Trophoblast cell (in vitro differentiated cells and primary cell): Measurements from ENCODE around the gene NR1H2.
A peak's percentile ranks its signal among the peaks of the same experiment; 100 is the strongest.

Experiments
- DNase-seq, 2 donors: peaks; one replicate each; pipeline ENCODE4 v3.0.0-alpha.2; 2016
- H2AFZ ChIP-seq: 2 replicates; pipeline ENCODE4 v1.6.1; 2013; ENCODE audit warnings: low read length, moderate library complexity, mild to moderate bottlenecking; ENCODE audit not compliant: insufficient read depth, poor library complexity
- H2AK5ac ChIP-seq: 2 replicates; pipeline ENCODE4 v1.6.1; 2013; ENCODE audit warnings: mild to moderate bottlenecking, low read length
- H2BK120ac ChIP-seq: 2 replicates; pipeline ENCODE4 v1.6.1; 2013; ENCODE audit warnings: low read length, mild to moderate bottlenecking, moderate library complexity; ENCODE audit not compliant: insufficient read depth, poor library complexity
- H2BK12ac ChIP-seq: 2 replicates; pipeline ENCODE4 v1.6.1; 2013; ENCODE audit warnings: mild to moderate bottlenecking, low read length, moderate library complexity
- H2BK5ac ChIP-seq: 2 replicates; pipeline ENCODE4 v1.6.1; 2013; ENCODE audit warnings: low read length, low read depth, moderate library complexity, mild to moderate bottlenecking; ENCODE audit not compliant: poor library complexity
- H3K14ac ChIP-seq: 2 replicates; pipeline ENCODE4 v1.6.1; 2013; ENCODE audit warnings: mild to moderate bottlenecking, low read length
- H3K18ac ChIP-seq: 2 replicates; pipeline ENCODE4 v1.6.1; 2013; ENCODE audit warnings: mild to moderate bottlenecking, low read length
- H3K23ac ChIP-seq: 2 replicates; pipeline ENCODE4 v1.6.1; 2013; ENCODE audit warnings: low read length
- H3K27ac ChIP-seq: 2 replicates; pipeline ENCODE4 v1.5.1; 2013; ENCODE audit warnings: low read depth, mild to moderate bottlenecking, inconsistent platforms, low read length, moderate library complexity
- H3K27me3 ChIP-seq: 2 replicates; pipeline ENCODE4 v1.6.1; 2013; ENCODE audit warnings: inconsistent platforms, mild to moderate bottlenecking, low read length, moderate library complexity; ENCODE audit not compliant: insufficient read depth
- H3K36me3 ChIP-seq, 2 experiments: 1 replicate in 1 of 2; 2 replicates in 1 of 2; pipeline ENCODE4 v1.6.1; 2013; ENCODE audit warnings: low read length in 2 of 2, mild to moderate bottlenecking in 2 of 2, moderate library complexity in 1 of 2; ENCODE audit not compliant: insufficient read depth in 2 of 2, control insufficient read depth in 1 of 2
- H3K4ac ChIP-seq: 2 replicates; pipeline ENCODE4 v1.6.1; 2013; ENCODE audit warnings: low read depth, mild to moderate bottlenecking, low read length, moderate library complexity
- H3K4me1 ChIP-seq, 2 experiments: 1 replicate in 1 of 2; 2 replicates in 1 of 2; pipeline ENCODE4 v1.6.1; 2013; ENCODE audit warnings: low read length in 2 of 2, mild to moderate bottlenecking in 2 of 2, moderate library complexity in 1 of 2; ENCODE audit not compliant: insufficient read depth in 2 of 2, control insufficient read depth in 1 of 2
- H3K4me2 ChIP-seq: 2 replicates; pipeline ENCODE4 v1.6.1; 2013; ENCODE audit warnings: inconsistent platforms, mild to moderate bottlenecking, low read length, moderate library complexity
- H3K4me3 ChIP-seq: 2 replicates; pipeline ENCODE4 v1.5.1; 2013; ENCODE audit warnings: mild to moderate bottlenecking, low read depth, low read length, inconsistent platforms
- H3K79me1 ChIP-seq: one replicate; pipeline ENCODE4 v1.6.1; 2013; ENCODE audit warnings: low read length
- H3K79me2 ChIP-seq: 2 replicates; pipeline ENCODE4 v1.6.1; 2013; ENCODE audit warnings: low read length, mild to moderate bottlenecking; ENCODE audit not compliant: control insufficient read depth, insufficient read depth, poor library complexity
- H3K9ac ChIP-seq: 2 replicates; pipeline ENCODE4 v1.6.1; 2013; ENCODE audit warnings: mild to moderate bottlenecking, low read length
- H3K9me3 ChIP-seq: 2 replicates; pipeline ENCODE4 v1.6.1; 2013; ENCODE audit warnings: low read depth, mild to moderate bottlenecking, control low read depth, inconsistent platforms, low read length; ENCODE audit not compliant: insufficient read depth
- H4K12ac ChIP-seq: 2 replicates; pipeline ENCODE4 v1.6.1; 2013; ENCODE audit warnings: low read depth, mild to moderate bottlenecking, low read length, moderate library complexity
- H4K8ac ChIP-seq: 2 replicates; pipeline ENCODE4 v1.6.1; 2013; ENCODE audit warnings: low read depth, mild to moderate bottlenecking, low read length, moderate library complexity
- H4K91ac ChIP-seq: one replicate; pipeline ENCODE4 v1.6.1; 2013; ENCODE audit warnings: low read depth, mild to moderate bottlenecking, low read length, moderate library complexity
- WGBS: extraction: QIAGEN DNeasy Blood & Tissue Kit; methylation state at CpG from one replicate; pipeline ENCODE4 v1.1.7; 2013; ENCODE audit warnings: missing lambda C conversion rate; ENCODE audit not compliant: insufficient read length, insufficient coverage; ENCODE audit errors: extremely low coverage; 5-methylcytosine and 5-hydroxymethylcytosine counted together

Gene NR1H2

GRCh38 chr19:50379602-50380001 lies 3.3 kb downstream of the NR1H2 start:
- Histone ChIP-seq H3K4me1 (peaks cover 0 to 5% of the 10 kb centered on the region in 2 experiments), H3K9me3 (no peaks in the 10 kb centered on the region), H2BK120ac (no peak overlapping the region), H3K79me2 (peaks cover 6% of the 10 kb centered on the region), H2BK5ac (no peak overlapping the region), H2AFZ (no peak overlapping the region), H3K4me2 (no peak overlapping the region), H4K91ac (no peak overlapping the region), H3K18ac (no peak overlapping the region), H4K8ac (no peak overlapping the region), H2AK5ac (no peak overlapping the region), H3K9ac (no peak overlapping the region), H3K4ac (no peak overlapping the region), H3K36me3 (peaks cover 55 to 58% of the 10 kb centered on the region in 2 experiments), H3K27me3 (no peaks in the 10 kb centered on the region), H3K27ac (no peak overlapping the region), H2BK12ac (no peak overlapping the region), H3K4me3 (no peak overlapping the region), H3K79me1 (peaks cover 8% of the 10 kb centered on the region), H4K12ac (no peak overlapping the region), H3K14ac (no peak overlapping the region), H3K23ac (no peak overlapping the region)
- WGBS = no CpG with 5 or more reads among the region's 11 CpGs
- DNase-seq = no peak

GRCh38 chr19:50380137-50380536 lies 3.9 kb downstream of the NR1H2 start:
- Histone ChIP-seq H2BK12ac (no peak overlapping the region), H4K91ac (no peak overlapping the region), H2AFZ (no peak overlapping the region), H3K4me1 (peaks cover 2 to 10% of the 10 kb centered on the region in 2 experiments), H3K9me3 (no peaks in the 10 kb centered on the region), H4K8ac (no peak overlapping the region), H3K79me2 (peaks cover 11% of the 10 kb centered on the region), H3K23ac (no peak overlapping the region), H3K4ac (no peak overlapping the region), H3K4me3 (no peak overlapping the region), H3K4me2 (no peak overlapping the region), H3K18ac (no peak overlapping the region), H2BK5ac (no peak overlapping the region), H3K9ac (no peak overlapping the region), H2AK5ac (no peak overlapping the region), H4K12ac (no peak overlapping the region), H3K36me3 (peaks cover 55 to 58% of the 10 kb centered on the region in 2 experiments), H3K14ac (no peak overlapping the region), H3K27ac (no peak overlapping the region), H3K79me1 (peaks cover 8% of the 10 kb centered on the region), H3K27me3 (no peaks in the 10 kb centered on the region), H2BK120ac (no peak overlapping the region)
- no peak for DNase-seq
- WGBS = no CpG with 5 or more reads among the region's 11 CpGs

GRCh38 chr19:50380751-50381151 lies 4.5 kb downstream of the NR1H2 start:
- Histone ChIP-seq H3K79me1 (peaks cover 8% of the 10 kb centered on the region), H3K4me3 (no peak overlapping the region), H3K4me2 (no peak overlapping the region), H3K4ac (no peak overlapping the region), H2BK12ac (no peak overlapping the region), H4K12ac (no peak overlapping the region), H3K36me3 (peaks cover 56 to 58% of the 10 kb centered on the region in 2 experiments), H2BK5ac (no peak overlapping the region), H3K27me3 (no peaks in the 10 kb centered on the region), H4K91ac (no peak overlapping the region), H3K18ac (no peak overlapping the region), H3K4me1 (peaks cover 3 to 12% of the 10 kb centered on the region in 2 experiments), H3K79me2 (peaks cover 13% of the 10 kb centered on the region), H3K27ac (no peak overlapping the region), H4K8ac (no peak overlapping the region), H2AFZ (no peak overlapping the region), H3K23ac (no peak overlapping the region), H3K14ac (no peak overlapping the region), H3K9ac (no peak overlapping the region), H2AK5ac (no peak overlapping the region), H3K9me3 (no peaks in the 10 kb centered on the region), H2BK120ac (no peak overlapping the region)
- no peak for DNase-seq
- no CpG with 5 or more reads among the region's 8 CpGs for WGBS

- Histone ChIP-seq H4K8ac (no peak overlapping the region), H3K4me2 (no peak overlapping the region), H2BK120ac (no peak overlapping the region), H3K27me3 (no peaks in the 10 kb centered on the region), H3K4ac (no peak overlapping the region), H3K36me3 (peaks cover 65 to 66% of the 10 kb centered on the region in 2 experiments), H3K4me3 (no peak overlapping the region), H3K9ac (no peak overlapping the region), H2BK12ac (no peak overlapping the region), H4K91ac (no peak overlapping the region), H2AFZ (no peak overlapping the region), H3K4me1 (peaks cover 3 to 12% of the 10 kb centered on the region in 2 experiments), H3K27ac (no peak overlapping the region), H3K18ac (no peak overlapping the region), H2AK5ac (no peak overlapping the region), H3K9me3 (no peaks in the 10 kb centered on the region), H3K23ac (no peak overlapping the region), H4K12ac (peak overlapping the region; percentile 25), H2BK5ac (no peak overlapping the region), H3K79me2 (peaks cover 10% of the 10 kb centered on the region), H3K79me1 (peaks cover 4% of the 10 kb centered on the region), H3K14ac (no peak overlapping the region)
- DNase-seq = no peak
- no CpG with 5 or more reads among the region's 58 CpGs for WGBS
Measured at GRCh38 chr19:50381881-50382729, 5.8 kb downstream of the NR1H2 start.
